Pancreas (tissue), 10 donors: Measurements from ENCODE around the gene ATAD3A. TPM values are rescaled to one million over a fixed set of nuclear protein-coding genes. Genes with fewer than 3 reads are reported as not detected.
"Not testable (repeated sequence)": the region's sequence is repeated elsewhere in the genome, so short reads cannot be mapped to it uniquely, and the experiment has no call there.

Source experiments
- ATAC-seq, 4 donors: fragments of 200-7000 bp; cut with Tn5 transposase; one replicate each; pipeline versions ENCODE4 v1.8.0 to v1.9.1; 2020; ENCODE audit warnings: mild to moderate bottlenecking in 4 of 4, moderate library complexity in 4 of 4
- DNase-seq, 6 donors: peaks; one replicate each; pipeline ENCODE4 v3.0.0-alpha.2; 2020
- FAIRE-seq: peaks from 2 replicates; lab custom pipeline; 2012; peaks lifted over from hg19 to GRCh38; lab: Jason Lieb, UNC
- H3K27ac ChIP-seq, 4 donors: fragments of 200-600 bp; sonication (generic); 1 replicate in 3 of 4; 2 replicates in 1 of 4; pipeline versions ENCODE4 v1.5.0 to v1.8.0; 2020
- H3K27me3 ChIP-seq, 4 donors: fragments of 200-600 bp; one replicate each; pipeline ENCODE4 v1.8.0; 2021
- H3K36me3 ChIP-seq, 3 donors: fragments of 200-600 bp; sonication (generic) in 1 of 3; one replicate each; pipeline versions ENCODE4 v1.5.0 to v1.8.0; 2020 to 2021
- H3K4me1 ChIP-seq, 3 donors: fragments of 200-600 bp; one replicate each; pipeline ENCODE4 v1.8.0; 2021
- H3K4me3 ChIP-seq, 4 donors: fragments of 200-600 bp; sonication (generic) in 2 of 4; one replicate each; pipeline versions ENCODE4 v1.5.0 to v1.8.0; 2020 to 2021
- H3K9me3 ChIP-seq, 4 donors: fragments of 200-600 bp; one replicate each; pipeline ENCODE4 v1.8.0; 2021
- WGBS, 2 donors: extraction: QIAGEN DNeasy Blood & Tissue Kit; methylation state at CpG; one replicate each; pipeline ENCODE4 v1.1.7; 2013; 5-methylcytosine and 5-hydroxymethylcytosine counted together
- intact Hi-C, 3 donors: fragments of 100-400 bp; cut with DNase I; formaldehyde crosslinking; loops; one replicate each; pipeline versions ENCODE4 v1.11.1 to v1.14.2; 2022
- polyA plus RNA-seq, 2 donors: library from polyadenylated mRNA; stranded (reverse); fragments of 200-250 nt; gene quantifications; one replicate each; pipeline ENCODE4 v1.2.3, GENCODE V29; 2013
- total RNA-seq, 6 donors: library from RNA; stranded (reverse); fragmentation: NEBNext Ultra II Directional in 4 of 6; extraction: Animal tissue kit (Norgen Biotek cat#: 25700) in 4 of 6; gene quantifications; one replicate each; pipeline versions ENCODE4 v1.2.1 to v1.2.4, GENCODE V29; 2021 to 2023
- TF ChIP-seq, protein P1 (sequence below), 4 donors: fragments of 200-600 bp; sonication (generic) in 3 of 4; IDR thresholded peaks; one replicate each; pipeline versions ENCODE4 v1.5.0 to v1.8.0; 2021; ENCODE audit warnings: antibody characterized with exemption in 4 of 4
- donor health status: healthy with polysubstance abuse.
- donor health status: DM: no; HTN: no; CAD: no; lungs with moderate emphysema.
- donor health status: DM: no; HTN: no; CAD: no.
- donor health status: control.
- donor health status: control.
- donor health status: Bipolar disorder and iron deficiency.
- donor health status: DM: yes; HTN: yes; CAD: no.
- donor health status: DM: no; HTN: no; CAD: no.
- donor health status: DM: no; HTN: no; CAD: no.
- donor health status: DM: yes; HTN: yes; CAD: no.

ATAD3A gene
- total and polyA plus RNA-seq, 8 donors: 8.0 to 33.8 (median 17.1) TPM

DNA sequence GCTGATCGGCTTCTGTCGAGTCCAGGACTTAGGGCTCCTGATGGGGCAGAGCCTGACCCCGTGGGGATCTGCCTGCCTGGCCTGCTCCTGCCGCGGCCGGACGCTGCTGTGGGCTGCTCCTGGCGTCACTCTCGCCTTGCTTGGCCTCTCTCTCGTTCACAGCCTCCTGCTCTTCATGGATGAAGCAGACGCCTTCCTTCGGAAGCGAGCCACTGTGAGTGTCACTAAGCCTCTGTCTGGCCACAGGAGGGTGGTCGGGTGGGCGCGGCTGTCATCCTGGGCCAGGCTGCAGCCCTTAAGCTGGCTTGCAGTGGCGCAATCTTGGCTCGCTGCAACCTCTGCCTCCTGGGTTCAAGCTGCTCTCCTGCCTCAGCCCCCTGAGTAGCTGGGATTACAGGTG lies 24.3 kb upstream of the ATAD3A start:
- Histone ChIP-seq H3K9me3 (no peaks in the 10 kb centered on the region), H3K27me3 (no peaks in the 10 kb centered on the region), H3K27ac (no peak overlapping the region), H3K4me3 (no peak overlapping the region), H3K4me1 (no peaks in the 10 kb centered on the region), H3K36me3 (peaks cover 0 to 24% (median 0%) of the 10 kb centered on the region in 3 donors)
- no peak for FAIRE-seq
- 93 to 95% methylated on average over 17 to 18 of the region's 18 CpGs for WGBS, 2 donors
- ATAC-seq: no peak
- intact Hi-C loops: no loop called here
- TF ChIP-seq, protein P1, sequence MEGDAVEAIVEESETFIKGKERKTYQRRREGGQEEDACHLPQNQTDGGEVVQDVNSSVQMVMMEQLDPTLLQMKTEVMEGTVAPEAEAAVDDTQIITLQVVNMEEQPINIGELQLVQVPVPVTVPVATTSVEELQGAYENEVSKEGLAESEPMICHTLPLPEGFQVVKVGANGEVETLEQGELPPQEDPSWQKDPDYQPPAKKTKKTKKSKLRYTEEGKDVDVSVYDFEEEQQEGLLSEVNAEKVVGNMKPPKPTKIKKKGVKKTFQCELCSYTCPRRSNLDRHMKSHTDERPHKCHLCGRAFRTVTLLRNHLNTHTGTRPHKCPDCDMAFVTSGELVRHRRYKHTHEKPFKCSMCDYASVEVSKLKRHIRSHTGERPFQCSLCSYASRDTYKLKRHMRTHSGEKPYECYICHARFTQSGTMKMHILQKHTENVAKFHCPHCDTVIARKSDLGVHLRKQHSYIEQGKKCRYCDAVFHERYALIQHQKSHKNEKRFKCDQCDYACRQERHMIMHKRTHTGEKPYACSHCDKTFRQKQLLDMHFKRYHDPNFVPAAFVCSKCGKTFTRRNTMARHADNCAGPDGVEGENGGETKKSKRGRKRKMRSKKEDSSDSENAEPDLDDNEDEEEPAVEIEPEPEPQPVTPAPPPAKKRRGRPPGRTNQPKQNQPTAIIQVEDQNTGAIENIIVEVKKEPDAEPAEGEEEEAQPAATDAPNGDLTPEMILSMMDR (IDR thresholded peaks at IDR 0.05): no peak
- no peak for DNase-seq

DNA sequence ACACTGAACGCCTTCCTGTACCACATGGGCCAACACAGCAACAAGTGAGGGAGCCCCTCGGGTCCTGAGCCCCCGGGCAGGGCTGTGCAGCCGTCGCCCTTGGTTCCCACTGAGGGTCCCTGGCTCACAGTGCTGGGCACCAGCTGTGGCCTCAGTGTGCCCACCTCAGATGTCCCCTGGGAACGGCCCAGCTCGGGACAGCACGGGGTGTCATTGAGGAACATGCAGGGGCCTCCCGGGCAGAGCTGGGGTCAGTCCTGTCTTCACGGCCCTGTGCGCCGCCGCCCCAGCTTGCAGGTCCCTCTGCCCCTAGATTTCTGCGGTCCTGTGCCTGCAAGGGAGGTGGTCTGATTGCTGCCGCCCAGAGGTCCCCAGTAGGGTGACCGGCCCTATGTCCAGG lies 22.7 kb upstream of the ATAD3A start:
- FAIRE-seq (no peak), DNase-seq (no peak), ATAC-seq (no peak)
- Histone ChIP-seq H3K4me1 (no peaks in the 10 kb centered on the region), H3K27me3 (no peaks in the 10 kb centered on the region), H3K9me3 (no peaks in the 10 kb centered on the region), H3K27ac (no peak overlapping the region), H3K36me3 (peaks cover 0 to 21% (median 0%) of the 10 kb centered on the region in 3 donors), H3K4me3 (no peak overlapping the region)
- intact Hi-C loops: no loop called here
- TF ChIP-seq, protein P1 (IDR thresholded peaks at IDR 0.05): no peak
- WGBS, 2 donors: 94 to 97% methylated on average over 15 to 16 of the region's 16 CpGs

DNA sequence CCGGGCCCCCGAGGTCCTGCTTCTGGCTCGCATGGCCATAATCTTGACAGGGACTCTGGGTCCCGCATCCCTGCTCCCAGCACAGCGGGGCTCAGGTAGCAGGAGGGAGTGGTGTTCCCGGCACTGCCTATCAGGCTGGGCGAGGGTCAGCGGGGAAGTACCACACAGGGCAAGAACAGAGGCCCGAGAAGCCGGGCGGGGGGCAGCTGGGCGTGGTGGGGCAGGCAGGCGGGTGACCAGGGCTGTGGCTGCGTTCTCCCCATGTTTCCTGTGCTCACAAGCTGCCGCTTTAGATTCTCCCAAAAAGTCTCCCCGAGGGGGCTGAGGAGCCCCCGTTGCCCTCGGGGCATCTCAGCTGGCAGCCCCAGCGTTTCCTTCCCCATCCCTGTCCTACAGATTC lies 22.1 kb upstream of the ATAD3A start:
- no peak overlapping the region for H3K27ac ChIP-seq
- WGBS, 2 donors: 97 to 98% methylated on average over 19 of the region's 19 CpGs
- H3K27me3 ChIP-seq: no peaks in the 10 kb centered on the region
- TF ChIP-seq, protein P1 (IDR thresholded peaks at IDR 0.05): no peak
- no peaks in the 10 kb centered on the region for H3K4me1 ChIP-seq
- peaks cover 0 to 21% (median 0%) of the 10 kb centered on the region in 3 donors for H3K36me3 ChIP-seq
- H3K4me3 ChIP-seq: no peak overlapping the region
- no peaks in the 10 kb centered on the region for H3K9me3 ChIP-seq
- ATAC-seq (no peak), FAIRE-seq (no peak), DNase-seq (no peak)
- intact Hi-C loops: no loop called here

DNA sequence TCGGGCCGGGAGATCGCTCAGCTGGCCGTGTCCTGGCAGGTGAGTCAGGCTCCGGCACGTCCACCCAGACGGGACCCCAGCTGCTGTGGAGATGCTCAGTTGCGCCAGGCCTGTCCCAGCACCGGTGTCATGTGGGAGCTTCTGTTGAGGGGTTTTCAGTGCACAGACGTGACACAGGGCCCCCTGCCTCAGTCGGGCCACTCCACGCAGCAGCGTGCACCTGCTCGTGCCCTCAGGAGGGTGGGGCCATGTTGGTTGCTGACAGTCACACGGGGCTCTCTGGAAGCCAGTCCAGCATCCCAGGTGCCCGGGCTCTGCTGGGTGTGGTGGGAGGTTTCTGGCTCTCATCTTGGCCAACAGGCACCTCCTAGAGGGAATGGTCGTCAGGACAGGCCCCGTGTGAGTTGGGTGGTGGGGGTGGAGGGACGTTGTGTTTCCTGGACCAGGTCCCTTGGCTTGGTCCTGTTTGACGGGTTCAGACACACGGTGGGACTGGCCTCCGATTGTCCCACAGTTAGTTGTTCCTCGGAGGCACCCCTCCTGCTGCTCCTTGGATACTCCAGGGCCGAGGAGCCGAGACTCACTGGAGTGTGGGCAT lies 21.2 kb upstream of the ATAD3A start:
- no peaks in the 10 kb centered on the region for H3K4me1 ChIP-seq
- WGBS, 2 donors: 95 to 98% methylated on average over 17 to 20 of the region's 25 CpGs
- peaks cover 0 to 21% (median 0%) of the 10 kb centered on the region in 3 donors for H3K36me3 ChIP-seq
- TF ChIP-seq, protein P1 (IDR thresholded peaks at IDR 0.05): no peak
- no peaks in the 10 kb centered on the region for H3K27me3 ChIP-seq
- FAIRE-seq (no peak), DNase-seq (no peak), ATAC-seq (no peak)
- intact Hi-C loops: no loop called here
- H3K27ac ChIP-seq: no peak overlapping the region
- no peak overlapping the region for H3K4me3 ChIP-seq
- H3K9me3 ChIP-seq: no peaks in the 10 kb centered on the region

DNA sequence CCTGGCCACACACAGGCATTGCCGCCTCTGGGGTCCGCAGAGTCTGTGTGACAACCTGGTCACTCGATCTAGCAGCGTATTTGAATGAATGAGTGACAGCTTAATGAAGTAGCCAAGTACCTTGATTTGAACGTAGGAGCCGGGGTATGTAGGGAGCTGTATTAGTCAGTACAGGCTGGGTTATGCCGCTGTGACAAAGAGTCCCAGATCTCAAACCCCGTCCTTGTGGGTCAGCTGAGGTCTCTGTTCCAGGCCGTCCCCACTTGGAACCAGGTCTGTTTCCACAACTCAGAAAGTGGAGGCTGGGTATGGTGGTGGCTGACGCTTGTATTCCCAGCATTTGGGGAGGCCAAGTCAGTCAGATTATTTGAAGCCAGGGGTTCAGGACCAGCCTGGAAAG lies 20.4 kb upstream of the ATAD3A start:
- no peak for FAIRE-seq
- Histone ChIP-seq H3K27ac (no peak overlapping the region), H3K36me3 (peaks cover 0 to 21% (median 0%) of the 10 kb centered on the region in 3 donors), H3K27me3 (no peaks in the 10 kb centered on the region), H3K4me1 (no peaks in the 10 kb centered on the region), H3K9me3 (no peaks in the 10 kb centered on the region), H3K4me3 (no peak overlapping the region)
- TF ChIP-seq, protein P1 (IDR thresholded peaks at IDR 0.05): no peak
- intact Hi-C loops: no loop called here
- no peak for DNase-seq
- WGBS, 2 donors: 97 to 99% methylated on average over 10 of the region's 10 CpGs
- ATAC-seq: no peak

DNA sequence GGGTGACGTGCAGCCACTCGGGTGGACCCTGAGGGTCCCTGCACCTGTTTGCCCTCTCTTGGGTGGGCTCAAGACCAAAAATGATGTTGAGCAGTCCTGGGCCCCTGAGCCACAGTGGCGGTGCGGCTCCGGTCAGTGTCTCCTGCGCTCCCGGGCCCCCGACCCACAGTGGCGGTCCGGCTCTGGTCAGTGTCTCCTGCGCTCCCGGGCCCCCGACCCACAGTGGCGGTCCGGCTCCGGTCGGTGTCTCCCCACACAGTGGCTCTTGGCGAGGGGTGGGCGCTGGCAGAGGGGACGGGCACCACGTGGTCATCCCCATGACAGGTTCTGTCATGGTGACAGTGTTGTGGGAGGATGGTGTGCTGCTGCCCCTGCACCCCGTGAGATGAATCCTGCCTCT lies 17.7 kb upstream of the ATAD3A start:
- H3K9me3 ChIP-seq, H3K36me3 ChIP-seq, H3K27ac ChIP-seq, intact Hi-C loops, ATAC-seq, H3K27me3 ChIP-seq, H3K4me3 ChIP-seq, FAIRE-seq, DNase-seq, H3K4me1 ChIP-seq: not testable (repeated sequence)
- 97 to 99% methylated on average over 21 to 22 of the region's 22 CpGs for WGBS, 2 donors

DNA sequence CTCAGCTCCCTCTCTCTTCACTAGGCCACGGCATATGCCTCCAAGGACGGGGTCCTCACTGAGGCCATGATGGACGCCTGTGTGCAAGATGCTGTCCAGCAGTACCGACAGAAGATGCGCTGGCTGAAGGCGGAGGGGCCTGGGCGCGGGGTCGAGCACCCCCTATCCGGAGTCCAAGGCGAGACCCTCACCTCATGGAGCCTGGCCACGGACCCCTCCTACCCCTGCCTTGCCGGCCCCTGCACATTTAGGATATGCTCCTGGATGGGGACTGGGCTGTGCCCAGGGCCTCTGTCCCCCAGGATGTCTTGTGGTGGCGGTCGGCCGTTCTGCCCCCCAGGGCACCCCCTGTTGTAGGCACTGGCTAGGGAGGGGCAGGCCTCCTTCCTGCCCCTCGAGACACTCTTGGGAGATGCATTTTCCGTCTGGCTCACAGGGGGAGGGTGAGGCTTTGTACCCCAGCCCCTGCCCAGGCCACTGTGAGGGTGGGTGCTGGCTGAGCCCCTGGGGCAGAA lies 16.4 kb upstream of the ATAD3A start:
- not testable (repeated sequence) for H3K9me3 ChIP-seq, FAIRE-seq, DNase-seq, H3K27ac ChIP-seq, H3K4me3 ChIP-seq, H3K36me3 ChIP-seq, H3K4me1 ChIP-seq, H3K27me3 ChIP-seq
- 92 to 96% methylated on average over 17 to 18 of the region's 18 CpGs for WGBS, 2 donors
- ATAC-seq: peak in 1 of 4 donors; percentile 14
- intact Hi-C loops: loop anchor here in 1 of 3 donors (5.0 kb wide), 1 partner anchor 53 kb away; no protein-coding TSS in a partner anchor
